GM19455 (cell line): ENCODE data around the gene SLC2A2.
A peak's percentile ranks its signal among the peaks of the same experiment; 100 is the strongest.
"Not testable (repeated sequence)": the region's sequence is repeated elsewhere in the genome, so short reads cannot be mapped to it uniquely, and the experiment has no call there.

Experiments
- ATAC-seq: cut with Tn5 transposase; IDR thresholded peaks from one replicate; pipeline ENCODE4 v1.9.1; 2021; ENCODE audit not compliant: unreplicated experiment

The SLC2A2 gene

GRCh38 chr3:170989100-170989648 lies 37.3 kb downstream of the SLC2A2 start:
- ATAC-seq, result no peak

- no peak for ATAC-seq
Observed at GRCh38 chr3:170988378-170988777, 38.1 kb downstream of the SLC2A2 start.

- ATAC-seq, result no peak
Observed at GRCh38 chr3:170985304-170985703, 41.2 kb downstream of the SLC2A2 start.

GRCh38 chr3:170982733-170983132 lies 43.8 kb downstream of the SLC2A2 start:
- peak; percentile 87 for ATAC-seq

- ATAC-seq, result no peak
Observed at GRCh38 chr3:170980399-170980798, 46.1 kb downstream of the SLC2A2 start.

- ATAC-seq, result no peak
Observed at GRCh38 chr3:170977949-170978745, 48.4 kb downstream of the SLC2A2 start.

GRCh38 chr3:170976190-170976519 lies 50.4 kb downstream of the SLC2A2 start:
- no peak for ATAC-seq

- no peak for ATAC-seq
Observed at GRCh38 chr3:170975283-170976189, 51.0 kb downstream of the SLC2A2 start.

GRCh38 chr3:170974872-170975271 lies 51.6 kb downstream of the SLC2A2 start:
- no peak for ATAC-seq

- not testable (repeated sequence) for ATAC-seq
Observed at GRCh38 chr3:170972917-170973316, 53.6 kb downstream of the SLC2A2 start.

- ATAC-seq, result no peak
Observed at GRCh38 chr3:170967126-170967525, 59.4 kb downstream of the SLC2A2 start.

GRCh38 chr3:170966495-170966894 lies 60.0 kb downstream of the SLC2A2 start:
- no peak for ATAC-seq

GRCh38 chr3:170962411-170962810 lies 64.1 kb downstream of the SLC2A2 start:
- ATAC-seq, result no peak

GRCh38 chr3:170961616-170962400 lies 64.7 kb downstream of the SLC2A2 start:
- no peak for ATAC-seq

- ATAC-seq, result no peak
Observed at GRCh38 chr3:170959457-170959856, 67.1 kb downstream of the SLC2A2 start.

GRCh38 chr3:170956647-170957046 lies 69.9 kb downstream of the SLC2A2 start:
- ATAC-seq, result no peak

GRCh38 chr3:170953736-170954135 lies 72.8 kb downstream of the SLC2A2 start:
- no peak for ATAC-seq

- ATAC-seq, result no peak
Observed at GRCh38 chr3:170953229-170953628, 73.3 kb downstream of the SLC2A2 start.

- no peak for ATAC-seq
Observed at GRCh38 chr3:170949211-170949610, 77.3 kb downstream of the SLC2A2 start.

GRCh38 chr3:170947018-170947769 lies 79.3 kb downstream of the SLC2A2 start:
- no peak for ATAC-seq
